ENCODE data around the gene TCTA. TPM values are rescaled to one million over a fixed set of nuclear protein-coding genes. Genes with fewer than 3 reads are reported as not detected.

Gene TCTA
- total and polyA plus RNA-seq, 8 donors: 10.3 to 39.8 (median 22.1) TPM; not detected in 1

DNA sequence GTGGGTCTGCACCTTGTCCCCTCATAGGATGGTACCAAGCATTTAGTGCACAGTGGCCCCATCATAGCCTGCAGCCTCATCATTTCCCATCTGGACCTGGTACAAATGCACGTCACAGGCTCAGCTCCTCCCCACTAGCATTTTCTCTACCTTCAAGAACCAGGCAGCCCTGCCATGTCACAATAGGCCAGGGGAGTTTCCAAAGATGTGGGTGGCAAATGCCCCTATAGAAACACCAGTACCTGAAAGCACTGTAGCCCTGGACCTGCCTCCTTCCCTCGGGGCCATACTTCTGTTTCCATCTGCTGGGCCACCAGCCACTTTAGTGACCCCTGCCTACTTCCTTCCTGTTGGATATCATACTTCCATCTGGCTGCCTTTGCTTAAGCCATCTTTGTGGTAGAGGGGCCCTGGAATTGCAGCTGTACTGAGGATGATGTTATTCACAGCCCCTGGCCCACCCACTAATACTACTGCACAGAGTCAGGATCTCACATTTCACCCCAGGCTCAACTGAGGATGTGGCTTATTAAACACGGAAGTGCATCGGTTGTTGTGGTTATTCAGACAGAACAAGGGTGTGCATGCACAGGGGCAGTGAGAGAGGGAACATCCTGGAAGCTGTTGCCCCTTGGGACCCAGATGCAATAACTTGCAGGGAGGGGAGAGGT, 3.8 kb downstream of the TCTA start:
- H3K27ac ChIP-seq: peak overlapping the region; percentile 12 to 100 (median 76)
- H3K27me3 ChIP-seq: no peaks in the 10 kb centered on the region
- TF ChIP-seq EP300 (IDR thresholded peaks at IDR 0.05) (no peak), POLR2AphosphoS5 (IDR thresholded peaks at IDR 0.05) (peak in 1 of 3 donors; percentile 28), POLR2A (IDR thresholded peaks at IDR 0.05) (no peak)
- TF ChIP-seq, protein P1, sequence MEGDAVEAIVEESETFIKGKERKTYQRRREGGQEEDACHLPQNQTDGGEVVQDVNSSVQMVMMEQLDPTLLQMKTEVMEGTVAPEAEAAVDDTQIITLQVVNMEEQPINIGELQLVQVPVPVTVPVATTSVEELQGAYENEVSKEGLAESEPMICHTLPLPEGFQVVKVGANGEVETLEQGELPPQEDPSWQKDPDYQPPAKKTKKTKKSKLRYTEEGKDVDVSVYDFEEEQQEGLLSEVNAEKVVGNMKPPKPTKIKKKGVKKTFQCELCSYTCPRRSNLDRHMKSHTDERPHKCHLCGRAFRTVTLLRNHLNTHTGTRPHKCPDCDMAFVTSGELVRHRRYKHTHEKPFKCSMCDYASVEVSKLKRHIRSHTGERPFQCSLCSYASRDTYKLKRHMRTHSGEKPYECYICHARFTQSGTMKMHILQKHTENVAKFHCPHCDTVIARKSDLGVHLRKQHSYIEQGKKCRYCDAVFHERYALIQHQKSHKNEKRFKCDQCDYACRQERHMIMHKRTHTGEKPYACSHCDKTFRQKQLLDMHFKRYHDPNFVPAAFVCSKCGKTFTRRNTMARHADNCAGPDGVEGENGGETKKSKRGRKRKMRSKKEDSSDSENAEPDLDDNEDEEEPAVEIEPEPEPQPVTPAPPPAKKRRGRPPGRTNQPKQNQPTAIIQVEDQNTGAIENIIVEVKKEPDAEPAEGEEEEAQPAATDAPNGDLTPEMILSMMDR (IDR thresholded peaks at IDR 0.05): no peak
- H3K9me3 ChIP-seq: no peaks in the 10 kb centered on the region
- WGBS, 5 donors: 35 to 47% (median 39%) methylated on average over 4 of the region's 4 CpGs
- no peak overlapping the region for H3K4me3 ChIP-seq
- peaks cover 31 to 62% (median 50%) of the 10 kb centered on the region in 4 donors for H3K4me1 ChIP-seq
- intact Hi-C loops (cut with DNase I; ENCODE audit: low total_unique reads): no loop called here
- peak; percentile 26 to 56 for DNase-seq
- H3K36me3 ChIP-seq: peaks cover 6 to 55% (median 45%) of the 10 kb centered on the region in 4 donors

DNA sequence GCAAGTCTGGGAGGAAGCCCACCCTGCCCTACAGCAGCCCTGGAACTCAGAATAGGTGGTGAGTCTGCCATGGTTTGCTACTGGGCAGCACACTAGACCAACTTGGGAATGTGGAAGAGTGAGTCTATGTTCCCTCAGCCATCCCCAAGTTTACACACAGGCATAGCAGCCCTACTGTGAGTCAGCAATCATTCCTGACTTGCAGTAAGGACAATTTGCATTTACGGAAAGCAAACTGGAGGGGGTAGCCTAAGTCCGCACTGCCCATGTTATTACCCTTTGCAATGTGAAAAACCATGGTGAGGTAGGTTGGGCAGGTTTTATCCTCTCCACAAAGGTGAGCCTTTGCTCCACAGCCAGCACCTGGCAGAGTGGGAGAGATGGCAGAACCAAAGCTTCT, 4.6 kb downstream of the TCTA start:
- no peaks in the 10 kb centered on the region for H3K9me3 ChIP-seq
- DNase-seq: no peak
- intact Hi-C loops (cut with DNase I; ENCODE audit: low total_unique reads): no loop called here
- H3K4me3 ChIP-seq: no peak overlapping the region
- H3K27me3 ChIP-seq: no peaks in the 10 kb centered on the region
- TF ChIP-seq EP300 (IDR thresholded peaks at IDR 0.05) (no peak), POLR2AphosphoS5 (IDR thresholded peaks at IDR 0.05) (no peak), POLR2A (IDR thresholded peaks at IDR 0.05) (no peak)
- TF ChIP-seq, protein P1 (IDR thresholded peaks at IDR 0.05): no peak
- WGBS, 5 donors: 73 to 97% (median 93%) methylated on average over 2 of the region's 2 CpGs
- H3K27ac ChIP-seq: peak overlapping the region in 3 of 5 donors; percentile 76 to 100 (median 79)
- peaks cover 31 to 70% (median 58%) of the 10 kb centered on the region in 4 donors for H3K4me1 ChIP-seq
- peaks cover 6 to 55% (median 45%) of the 10 kb centered on the region in 4 donors for H3K36me3 ChIP-seq

DNA sequence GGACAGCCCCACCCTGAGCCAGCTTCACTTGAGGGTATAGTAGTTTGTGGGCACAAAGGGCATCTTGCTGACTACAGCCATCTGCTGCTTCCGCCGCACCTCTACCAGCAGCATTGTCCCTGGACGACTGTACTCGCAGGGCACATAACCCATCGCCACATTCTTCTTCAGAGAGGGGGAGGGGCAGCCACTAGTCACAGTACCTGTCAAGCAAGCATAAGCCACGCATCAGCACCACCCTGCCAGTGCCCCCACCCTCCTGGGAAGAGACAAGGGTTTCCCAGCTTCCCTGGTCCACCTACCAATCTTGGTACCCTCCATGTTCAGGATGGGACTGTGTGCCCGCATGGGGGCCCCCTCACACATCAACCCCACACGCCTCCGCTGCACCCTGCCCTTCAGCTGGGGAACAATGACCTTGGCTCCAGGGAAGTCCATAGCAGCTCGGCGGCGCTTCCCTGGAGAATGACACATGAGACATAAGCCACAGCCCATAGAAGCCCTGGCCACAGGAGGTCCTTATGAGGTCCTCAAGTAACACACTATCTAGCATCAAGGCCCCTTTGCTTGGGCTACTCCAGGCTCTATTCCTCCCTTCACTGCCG, 5.4 kb downstream of the TCTA start:
- H3K27ac ChIP-seq: peak overlapping the region in 3 of 5 donors; percentile 76 to 100 (median 79)

DNA sequence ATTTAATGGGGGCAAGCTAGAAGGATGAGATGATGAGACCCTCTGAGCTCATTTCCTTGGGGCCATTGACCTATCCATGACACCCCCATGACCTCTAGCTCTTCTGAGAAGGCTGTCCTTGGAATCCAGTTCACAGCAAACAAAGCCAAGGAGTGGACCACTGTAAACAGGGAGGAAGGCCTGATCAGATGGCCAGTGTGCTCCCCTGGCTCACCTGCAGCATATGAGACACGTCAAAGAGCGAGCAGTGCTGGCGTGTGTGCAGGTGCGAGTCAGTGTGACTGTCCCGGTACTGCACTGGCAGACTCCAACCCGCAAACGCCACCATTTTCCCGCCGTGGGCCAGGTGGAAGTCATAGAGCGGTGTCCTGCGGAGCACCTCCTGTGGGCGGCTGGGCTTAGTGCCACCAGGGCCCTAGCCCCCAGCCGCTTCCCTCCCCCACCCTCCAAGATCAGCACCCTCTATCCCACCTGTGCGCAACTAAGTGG, 9.7 kb downstream of the TCTA start:
- H3K36me3 ChIP-seq: peaks cover 16 to 58% (median 48%) of the 10 kb centered on the region in 4 donors
- TF ChIP-seq POLR2A (IDR thresholded peaks at IDR 0.05) (no peak), POLR2AphosphoS5 (IDR thresholded peaks at IDR 0.05) (no peak), EP300 (IDR thresholded peaks at IDR 0.05) (no peak)
- TF ChIP-seq, protein P1 (IDR thresholded peaks at IDR 0.05): no peak
- no peaks in the 10 kb centered on the region for H3K27me3 ChIP-seq
- peak in 1 of 2 donors; percentile 30 for DNase-seq
- peak overlapping the region in 4 of 5 donors; percentile 25 to 68 (median 50) for H3K27ac ChIP-seq
- intact Hi-C loops (cut with DNase I; ENCODE audit: low total_unique reads): no loop called here
- WGBS, 5 donors: 12 to 53% (median 27%) methylated on average over 12 to 14 of the region's 14 CpGs
- peak overlapping the region; percentile 39 to 47 (median 44) for H3K4me3 ChIP-seq
- H3K9me3 ChIP-seq: no peaks in the 10 kb centered on the region
- H3K4me1 ChIP-seq: peaks cover 12 to 41% (median 30%) of the 10 kb centered on the region in 4 donors

More for the DNA sequence above, 5.4 kb downstream of the TCTA start:
- intact Hi-C loops (cut with DNase I; ENCODE audit: low total_unique reads): no loop called here
- no peak for TF ChIP-seq POLR2A (IDR thresholded peaks at IDR 0.05)
- TF ChIP-seq EP300 (IDR thresholded peaks at IDR 0.05): no peak
- TF ChIP-seq, protein P1 (IDR thresholded peaks at IDR 0.05): no peak
- TF ChIP-seq POLR2AphosphoS5 (IDR thresholded peaks at IDR 0.05): no peak
- Histone ChIP-seq H3K4me1 (peaks cover 38 to 78% (median 65%) of the 10 kb centered on the region in 4 donors), H3K4me3 (no peak overlapping the region), H3K9me3 (no peaks in the 10 kb centered on the region), H3K27me3 (no peaks in the 10 kb centered on the region), H3K36me3 (peaks cover 6 to 55% (median 45%) of the 10 kb centered on the region in 4 donors)
- WGBS, 5 donors: 81 to 86% (median 85%) methylated on average over 13 of the region's 13 CpGs
- no peak for DNase-seq

Data from stomach (tissue), 9 donors.